A673 (cell line): ENCODE results near the gene SPAG9. TPM values are rescaled to one million over a fixed set of nuclear protein-coding genes. Genes with fewer than 3 reads are reported as not detected.

Experiments
- BruUV-seq: library from RNA; stranded (reverse); fragments of 400-500 nt; replicated peaks from 2 replicates; lab custom pipeline; 2021; lab: Mats Ljungman, UMichigan
- CTCF ChIA-PET: fragments of 300-600 bp; sonication (Branson Sonifier 250); formaldehyde crosslinking; loops from one replicate; lab custom pipeline; 2022; ENCODE audit warnings: antibody characterized with exemption; lab: Charles Lee
- POLR2A ChIA-PET: fragments of 300-600 bp; sonication (Branson Sonifier 250); formaldehyde crosslinking; loops from one replicate; lab custom pipeline; 2022; ENCODE audit warnings: antibody characterized with exemption; ENCODE audit not compliant: low non-redundant PET; lab: Charles Lee
- DNase-seq: peaks from one replicate; pipeline ENCODE4 v3.0.0-alpha.2; 2015; ENCODE audit warnings: low spot score
- H3K27ac ChIP-seq: fragments of 200-600 bp; sonication (generic); 2 replicates; pipeline ENCODE4 v1.5.1; 2016; ENCODE audit warnings: mixed run types, low read depth, mild to moderate bottlenecking, mixed read lengths, antibody characterized with exemption, low read length; ENCODE audit not compliant: poor library complexity, severe bottlenecking
- H3K27me3 ChIP-seq: fragments of 200-600 bp; sonication (generic); replicated peaks from 2 replicates; pipeline ENCODE4 v1.6.1; 2017; ENCODE audit warnings: mixed run types, low read depth, mild to moderate bottlenecking, mixed read lengths, antibody characterized with exemption, low read length; ENCODE audit not compliant: insufficient read depth, poor library complexity
- H3K36me3 ChIP-seq: fragments of 200-600 bp; sonication (generic); 2 replicates; pipeline ENCODE4 v1.6.1; 2016; ENCODE audit warnings: mixed run types, mild to moderate bottlenecking, mixed read lengths, antibody characterized with exemption, low read length; ENCODE audit not compliant: insufficient read depth, poor library complexity, severe bottlenecking
- H3K4me1 ChIP-seq: fragments of 200-600 bp; sonication (generic); 2 replicates; pipeline ENCODE4 v1.6.1; 2017; ENCODE audit warnings: mixed run types, mild to moderate bottlenecking, mixed read lengths, antibody characterized with exemption, low read length; ENCODE audit not compliant: insufficient read depth, poor library complexity, severe bottlenecking
- H3K4me3 ChIP-seq: fragments of 200-600 bp; sonication (generic); 2 replicates; pipeline ENCODE4 v1.5.1; 2016; ENCODE audit warnings: low read depth, mixed run types, mild to moderate bottlenecking, mixed read lengths, low read length; ENCODE audit not compliant: poor library complexity, severe bottlenecking
- H3K9me3 ChIP-seq: fragments of 200-600 bp; sonication (generic); 2 replicates; pipeline ENCODE4 v1.6.1; 2016; ENCODE audit warnings: mixed run types, low read depth, mild to moderate bottlenecking, mixed read lengths, antibody characterized with exemption, low read length; ENCODE audit not compliant: poor library complexity, severe bottlenecking
- EZH2 ChIP-seq: fragments of 200-600 bp; sonication (generic); IDR thresholded peaks from 2 replicates; pipeline ENCODE4 v1.6.1; 2017; ENCODE audit warnings: borderline replicate concordance, low read depth, mild to moderate bottlenecking, mixed read lengths, antibody characterized with exemption, low read length; ENCODE audit not compliant: poor library complexity, severe bottlenecking
- intact Hi-C: fragments of 100-400 bp; cut with micrococcal nuclease; formaldehyde crosslinking; loops from one replicate; pipeline ENCODE4 v1.10.0; 2022; ENCODE audit not compliant: unreplicated experiment
- total RNA-seq: library from RNA; stranded (reverse); gene quantifications from 2 replicates; pipeline ENCODE4 v1.2.3, GENCODE V29; 2021
- TF ChIP-seq, protein P1 (sequence below): fragments of 300-800, 200-600 bp; sonication (generic); conservative IDR thresholded peaks from 2 replicates; pipeline ENCODE4 v1.5.1; 2017; ENCODE audit warnings: low read depth, mild to moderate bottlenecking, antibody characterized with exemption, low read length, moderate library complexity, mixed read lengths

Gene SPAG9
- total RNA-seq, 1 experiment from 2014 or later = 82.0 TPM

DNA sequence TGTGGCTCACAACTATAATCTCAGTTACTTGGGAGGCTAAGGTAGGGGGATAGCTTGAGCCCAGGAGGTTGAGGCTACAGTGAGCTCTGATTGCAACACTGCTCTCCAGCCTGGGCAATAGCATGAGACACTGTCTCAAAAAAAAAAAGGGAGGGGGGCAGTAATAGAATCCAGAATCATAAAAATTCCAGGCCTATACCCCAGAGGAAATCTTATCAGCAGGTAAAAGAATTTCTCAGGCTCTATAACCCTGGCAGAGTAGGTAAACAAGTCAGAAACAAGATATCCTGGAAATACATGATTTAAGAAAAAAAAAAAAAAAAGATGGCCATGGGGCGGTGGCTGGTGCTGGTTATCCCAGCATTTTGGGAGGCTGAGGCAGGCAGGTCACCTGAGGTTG lies 12.9 kb downstream of the SPAG9 start:
- Histone ChIP-seq H3K4me1 (no peaks in the 10 kb centered on the region), H3K36me3 (no peaks in the 10 kb centered on the region), H3K4me3 (no peak overlapping the region), H3K27me3 (no peaks in the 10 kb centered on the region), H3K9me3 (no peaks in the 10 kb centered on the region), H3K27ac (no peak overlapping the region)
- BruUV-seq = no TSS peak
- TF ChIP-seq, protein P1, sequence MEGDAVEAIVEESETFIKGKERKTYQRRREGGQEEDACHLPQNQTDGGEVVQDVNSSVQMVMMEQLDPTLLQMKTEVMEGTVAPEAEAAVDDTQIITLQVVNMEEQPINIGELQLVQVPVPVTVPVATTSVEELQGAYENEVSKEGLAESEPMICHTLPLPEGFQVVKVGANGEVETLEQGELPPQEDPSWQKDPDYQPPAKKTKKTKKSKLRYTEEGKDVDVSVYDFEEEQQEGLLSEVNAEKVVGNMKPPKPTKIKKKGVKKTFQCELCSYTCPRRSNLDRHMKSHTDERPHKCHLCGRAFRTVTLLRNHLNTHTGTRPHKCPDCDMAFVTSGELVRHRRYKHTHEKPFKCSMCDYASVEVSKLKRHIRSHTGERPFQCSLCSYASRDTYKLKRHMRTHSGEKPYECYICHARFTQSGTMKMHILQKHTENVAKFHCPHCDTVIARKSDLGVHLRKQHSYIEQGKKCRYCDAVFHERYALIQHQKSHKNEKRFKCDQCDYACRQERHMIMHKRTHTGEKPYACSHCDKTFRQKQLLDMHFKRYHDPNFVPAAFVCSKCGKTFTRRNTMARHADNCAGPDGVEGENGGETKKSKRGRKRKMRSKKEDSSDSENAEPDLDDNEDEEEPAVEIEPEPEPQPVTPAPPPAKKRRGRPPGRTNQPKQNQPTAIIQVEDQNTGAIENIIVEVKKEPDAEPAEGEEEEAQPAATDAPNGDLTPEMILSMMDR = no peak
- no peak for TF ChIP-seq EZH2
- ChIA-PET POLR2A (interaction anchor here (0.7 kb wide), 2 partner anchors 12 to 39 kb away, joined by 6 read pairs; no protein-coding TSS in a partner anchor), CTCF (no interaction called here)
- intact Hi-C loops = no loop called here
- no peak for DNase-seq

DNA sequence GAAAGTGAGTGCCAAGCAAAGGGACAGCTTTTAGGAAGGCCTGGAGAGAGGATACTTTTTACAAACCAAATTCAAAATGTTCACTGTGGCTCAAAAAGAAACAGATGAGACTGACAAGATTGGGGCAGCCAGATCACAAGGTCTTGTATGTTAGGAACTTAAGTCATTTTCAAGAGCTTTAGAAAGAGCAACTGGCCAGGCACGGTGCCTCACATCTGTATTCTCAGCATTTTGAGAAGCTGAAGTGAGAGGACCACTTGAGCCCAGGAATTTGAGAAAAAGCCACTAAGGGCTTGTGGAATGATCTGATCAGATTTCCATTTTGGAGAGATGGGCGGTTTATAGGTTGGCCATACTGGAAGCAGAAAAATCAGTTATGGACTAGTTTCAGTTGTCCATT lies 17.2 kb downstream of the SPAG9 start:
- DNase-seq = no peak
- intact Hi-C loops = no loop called here
- no peaks in the 10 kb centered on the region for H3K9me3 ChIP-seq
- H3K4me1 ChIP-seq = no peaks in the 10 kb centered on the region
- ChIA-PET CTCF (no interaction called here), POLR2A (no interaction called here)
- no peak for TF ChIP-seq EZH2
- TF ChIP-seq, protein P1 = no peak
- H3K27me3 ChIP-seq = no peaks in the 10 kb centered on the region
- H3K27ac ChIP-seq = no peak overlapping the region
- H3K36me3 ChIP-seq = no peaks in the 10 kb centered on the region
- BruUV-seq = no TSS peak
- no peak overlapping the region for H3K4me3 ChIP-seq

DNA sequence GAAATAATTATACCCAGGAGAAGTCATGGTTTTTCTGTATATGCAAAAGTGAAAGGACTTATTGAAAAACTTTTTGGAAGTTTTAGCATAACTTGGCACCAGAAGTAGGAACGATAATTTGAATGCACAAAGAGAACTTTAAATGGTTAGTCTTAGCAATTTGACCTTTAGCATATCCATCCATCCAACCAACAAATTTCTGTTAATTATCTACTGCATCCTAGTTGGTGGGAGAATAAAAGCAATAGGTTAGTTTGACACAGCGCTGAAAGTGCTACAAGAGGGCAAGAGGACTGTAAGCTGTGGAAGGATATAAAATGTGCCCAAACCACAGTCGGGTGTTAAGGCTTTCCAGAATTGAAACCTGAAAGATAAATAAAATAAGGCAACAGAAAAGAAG lies 17.6 kb downstream of the SPAG9 start:
- TF ChIP-seq, protein P1 = no peak
- no peak for TF ChIP-seq EZH2
- Histone ChIP-seq H3K9me3 (no peaks in the 10 kb centered on the region), H3K27ac (no peak overlapping the region), H3K27me3 (no peaks in the 10 kb centered on the region), H3K4me3 (no peak overlapping the region), H3K4me1 (no peaks in the 10 kb centered on the region), H3K36me3 (no peaks in the 10 kb centered on the region)
- no TSS peak for BruUV-seq
- intact Hi-C loops = no loop called here
- no peak for DNase-seq
- POLR2A ChIA-PET = no interaction called here
- CTCF ChIA-PET = no interaction called here
